CD4-positive, alpha-beta T cell treated with Interleukin-2 at 100 ng/mL for 4 hours (primary cell): ENCODE data around the gene IGIP.
"Not testable (repeated sequence)": the region's sequence is repeated elsewhere in the genome, so short reads cannot be mapped to it uniquely, and the experiment has no call there.

Experiments
- DNase-seq: peaks from one replicate; pipeline ENCODE4 v3.0.0-alpha.2; 2020; ENCODE audit warnings: low spot score

Gene IGIP

DNA sequence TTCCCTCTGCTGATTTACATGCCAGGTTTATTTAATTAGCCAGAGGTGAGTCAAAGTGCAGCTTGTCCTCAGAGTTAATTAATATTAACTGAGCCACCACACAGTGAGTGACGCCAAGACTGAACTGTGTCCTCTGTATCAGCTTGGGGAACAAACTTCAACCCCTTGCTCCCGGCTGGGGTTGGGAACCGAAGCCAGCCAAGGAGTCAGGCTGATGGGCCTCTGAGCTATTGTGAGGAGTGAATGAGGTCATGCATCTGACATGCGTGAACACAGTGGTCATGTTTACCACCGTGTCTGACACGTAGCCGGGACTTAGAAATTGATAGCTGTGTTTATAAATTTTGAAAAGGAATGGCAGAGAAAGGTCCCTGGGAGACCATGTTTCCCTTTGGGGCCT, 17.1 kb downstream of the IGIP start:
- DNase-seq, result no peak

DNA sequence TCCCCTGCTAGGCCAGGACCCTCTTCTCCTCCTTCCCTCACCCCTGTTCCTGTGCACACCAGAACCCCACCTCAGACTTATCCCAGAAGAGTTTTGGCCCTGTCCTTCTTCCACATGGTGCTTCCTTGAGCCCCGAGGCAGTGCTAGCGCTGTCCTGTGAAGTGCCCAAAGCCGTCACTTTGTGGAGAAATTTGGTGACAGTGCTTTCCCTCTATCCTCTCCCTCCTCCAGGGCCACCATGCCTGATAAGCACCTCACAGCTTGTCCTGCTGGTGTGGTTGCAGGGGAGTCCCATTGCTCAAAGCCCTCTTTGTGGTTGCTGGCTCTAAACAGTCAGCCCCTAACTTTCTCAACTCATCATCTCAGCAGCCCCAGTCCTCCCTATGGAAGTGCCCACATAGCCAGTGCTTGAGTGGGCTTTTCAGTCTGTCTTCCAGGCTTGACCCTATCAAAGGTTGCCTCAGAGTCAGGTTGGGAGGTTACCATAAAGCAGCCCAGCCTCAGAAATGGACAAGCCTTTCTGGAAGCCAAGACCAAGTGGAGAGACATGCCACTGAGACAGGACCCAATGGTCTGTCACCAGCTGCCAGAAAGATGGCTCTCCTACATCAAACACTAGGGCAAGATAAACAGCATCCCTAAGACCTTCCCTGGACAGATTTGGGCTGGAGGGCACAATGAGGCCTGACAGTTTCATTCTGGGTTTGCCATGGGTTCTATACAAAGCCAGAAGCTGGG, 18.0 kb downstream of the IGIP start:
- no peak for DNase-seq

DNA sequence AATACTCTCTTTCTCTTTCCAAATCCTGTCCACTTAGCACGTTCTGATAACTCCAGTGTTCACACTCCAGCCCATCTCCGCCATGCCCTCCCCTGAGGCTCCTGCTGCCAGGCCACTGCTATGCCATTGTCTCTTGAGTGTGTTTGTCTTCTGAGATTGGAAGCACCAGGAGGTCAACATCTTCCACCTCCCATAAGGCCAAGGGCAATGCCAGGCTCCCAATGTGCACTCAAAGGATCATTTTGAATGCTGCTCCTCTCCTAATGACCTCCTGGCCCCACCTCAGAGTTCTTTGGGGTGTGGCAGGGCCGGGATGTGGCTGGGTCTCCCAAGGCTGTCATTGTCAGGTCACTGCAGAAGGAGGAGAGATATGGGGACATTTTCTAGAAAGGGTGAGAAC, 19.5 kb downstream of the IGIP start:
- DNase-seq, result no peak

DNA sequence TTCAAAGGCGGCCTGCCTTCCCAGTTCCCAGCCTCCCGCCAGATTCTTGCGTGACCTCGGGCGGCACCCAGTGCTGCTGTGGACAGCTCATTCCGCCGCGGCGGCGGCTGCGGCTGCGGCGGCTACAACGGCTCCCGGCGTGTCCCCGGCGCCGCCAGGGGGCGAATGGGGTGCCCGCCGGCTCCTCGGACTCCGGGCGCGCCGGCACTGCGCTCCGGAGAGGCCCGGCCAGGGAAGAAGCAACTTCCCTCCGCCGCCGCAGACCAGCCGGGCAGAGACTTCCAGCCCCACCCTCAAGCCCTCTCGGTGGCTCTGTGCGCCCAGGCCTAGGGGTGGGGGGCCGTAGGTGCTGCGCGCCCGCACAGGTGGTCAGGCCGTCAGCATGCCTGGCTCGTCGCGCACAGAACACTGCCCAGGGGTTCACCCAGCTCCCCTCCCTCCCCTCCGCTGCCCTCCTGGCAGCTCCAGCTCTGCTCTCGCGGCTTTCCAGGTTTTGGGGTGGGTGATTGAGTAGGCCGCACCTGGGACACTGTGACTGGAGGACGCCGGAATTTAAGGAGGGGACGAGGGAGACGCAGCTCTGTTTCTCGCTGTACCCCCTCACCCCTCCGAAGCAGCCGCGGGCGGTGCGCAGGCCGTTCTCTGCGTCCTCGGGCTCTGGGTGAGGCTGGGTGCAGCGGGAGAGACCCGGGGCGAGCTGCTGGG, 20.2 kb downstream of the IGIP start:
- DNase-seq, result peak; percentile 48

DNA sequence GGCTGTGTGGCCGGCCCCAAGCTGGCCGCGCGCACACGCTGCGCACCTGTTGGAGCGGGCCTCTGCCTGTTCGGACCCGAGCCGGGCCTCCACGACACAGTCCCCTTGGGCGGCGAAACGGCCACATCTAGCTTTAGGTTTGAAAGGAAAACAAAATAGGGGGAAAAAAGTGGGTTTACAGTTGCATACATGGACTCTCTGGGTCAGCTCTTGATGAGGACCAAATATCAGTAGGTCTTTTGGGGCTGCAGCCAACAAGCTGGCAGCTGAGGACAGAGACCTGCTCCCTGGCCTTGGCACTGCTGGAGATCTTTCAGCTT, 20.7 kb downstream of the IGIP start:
- DNase-seq, result no peak

DNA sequence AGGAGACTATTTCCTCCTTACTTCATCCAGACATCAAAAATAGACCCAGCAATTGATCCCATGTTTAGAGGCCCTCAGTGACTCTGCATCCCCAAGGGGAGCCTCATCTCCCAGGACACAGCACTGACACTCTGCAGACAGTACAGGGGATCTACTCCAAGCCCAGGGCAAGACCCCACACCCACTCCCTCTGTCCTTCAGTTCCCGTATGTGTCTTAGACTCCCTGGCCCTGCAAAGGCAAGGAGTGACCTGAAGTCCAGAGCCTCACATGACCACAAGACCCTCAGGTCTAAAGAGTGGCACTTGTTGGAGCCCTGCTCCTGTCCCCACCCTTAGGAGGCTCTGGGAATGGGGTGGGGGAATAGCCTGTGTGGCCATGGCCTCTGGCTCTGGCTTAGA, 21.7 kb downstream of the IGIP start:
- DNase-seq, result no peak

DNA sequence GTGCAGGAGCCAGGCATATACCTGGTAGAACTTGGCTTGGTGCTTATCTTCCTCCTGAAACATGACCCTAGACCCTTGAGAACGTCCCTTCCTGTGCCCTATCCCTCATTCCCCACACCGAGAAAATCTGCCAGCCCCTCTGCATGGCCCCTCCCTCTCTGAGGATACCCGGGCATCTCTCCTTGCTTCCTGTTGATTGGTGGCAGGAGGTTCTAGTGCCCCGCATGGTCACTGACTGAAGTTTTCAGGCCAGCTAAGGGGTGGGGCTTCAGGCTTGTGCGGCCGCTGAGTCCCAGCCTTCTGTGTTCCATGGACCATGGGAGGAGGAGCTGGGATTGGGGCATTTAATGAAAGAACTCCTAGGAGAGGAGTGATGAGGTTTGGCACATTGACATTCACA, 22.8 kb downstream of the IGIP start:
- DNase-seq, result no peak

DNA sequence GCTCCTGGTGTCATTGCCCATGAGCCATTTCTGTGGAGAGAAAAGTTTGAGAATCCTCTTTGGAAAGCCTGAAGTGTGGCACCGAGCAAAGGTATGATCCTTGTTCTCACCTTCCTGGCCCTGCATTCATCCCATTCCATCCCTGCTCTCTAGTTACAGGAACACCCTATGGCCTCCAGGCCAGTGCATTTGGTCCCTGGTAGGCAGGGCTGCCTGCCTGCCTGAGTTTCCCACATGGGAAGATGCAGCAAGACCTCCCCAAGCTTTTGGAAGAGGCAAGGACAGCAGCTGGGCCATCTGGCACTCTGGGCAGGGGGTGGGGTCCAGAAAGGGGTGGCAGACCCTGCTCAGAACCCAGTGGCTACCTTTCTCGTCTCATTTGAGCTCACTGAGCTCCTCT, 24.5 kb downstream of the IGIP start:
- no peak for DNase-seq

DNA sequence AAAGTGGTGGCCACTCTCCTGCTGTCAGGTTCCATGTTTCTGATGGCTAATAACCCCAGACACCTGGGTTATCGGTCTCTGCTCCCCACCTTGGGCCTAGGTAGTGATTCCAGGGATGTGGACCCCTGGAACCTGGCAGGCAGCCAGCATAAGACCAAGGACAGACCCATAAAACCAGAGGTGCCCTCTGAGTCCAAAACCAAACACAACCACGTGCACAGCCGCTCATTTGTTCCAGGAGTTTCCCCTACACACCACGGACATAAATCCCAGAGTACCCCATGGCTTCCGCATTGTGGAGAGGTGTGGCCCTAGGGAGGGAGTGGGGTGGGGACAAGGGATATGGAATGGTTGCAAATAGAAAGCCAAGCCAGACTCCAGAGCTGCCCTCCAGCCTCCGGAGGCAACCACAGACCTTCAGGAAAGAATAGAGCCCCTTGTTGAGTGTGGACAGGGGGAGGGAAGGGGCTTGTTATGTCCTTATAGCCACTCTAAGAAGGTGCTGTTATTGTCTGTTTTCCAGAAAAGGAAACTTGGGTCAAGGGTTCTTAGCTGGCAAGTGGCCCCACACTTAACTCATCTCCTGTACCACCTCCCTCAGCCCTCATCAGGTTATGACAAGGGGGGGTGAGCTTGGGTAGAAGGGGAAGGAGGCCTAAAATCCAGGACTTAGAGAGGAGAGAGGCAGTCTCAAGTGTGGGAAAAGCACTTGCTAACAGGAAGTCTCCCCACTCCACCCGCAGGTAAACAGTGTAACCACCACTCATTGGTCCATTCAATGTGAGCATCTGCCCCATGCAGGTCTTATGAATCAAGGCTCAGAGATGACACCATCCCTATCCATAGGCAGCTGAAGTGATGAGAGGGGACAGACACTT, 25.6 kb downstream of the IGIP start:
- DNase-seq, result no peak

DNA sequence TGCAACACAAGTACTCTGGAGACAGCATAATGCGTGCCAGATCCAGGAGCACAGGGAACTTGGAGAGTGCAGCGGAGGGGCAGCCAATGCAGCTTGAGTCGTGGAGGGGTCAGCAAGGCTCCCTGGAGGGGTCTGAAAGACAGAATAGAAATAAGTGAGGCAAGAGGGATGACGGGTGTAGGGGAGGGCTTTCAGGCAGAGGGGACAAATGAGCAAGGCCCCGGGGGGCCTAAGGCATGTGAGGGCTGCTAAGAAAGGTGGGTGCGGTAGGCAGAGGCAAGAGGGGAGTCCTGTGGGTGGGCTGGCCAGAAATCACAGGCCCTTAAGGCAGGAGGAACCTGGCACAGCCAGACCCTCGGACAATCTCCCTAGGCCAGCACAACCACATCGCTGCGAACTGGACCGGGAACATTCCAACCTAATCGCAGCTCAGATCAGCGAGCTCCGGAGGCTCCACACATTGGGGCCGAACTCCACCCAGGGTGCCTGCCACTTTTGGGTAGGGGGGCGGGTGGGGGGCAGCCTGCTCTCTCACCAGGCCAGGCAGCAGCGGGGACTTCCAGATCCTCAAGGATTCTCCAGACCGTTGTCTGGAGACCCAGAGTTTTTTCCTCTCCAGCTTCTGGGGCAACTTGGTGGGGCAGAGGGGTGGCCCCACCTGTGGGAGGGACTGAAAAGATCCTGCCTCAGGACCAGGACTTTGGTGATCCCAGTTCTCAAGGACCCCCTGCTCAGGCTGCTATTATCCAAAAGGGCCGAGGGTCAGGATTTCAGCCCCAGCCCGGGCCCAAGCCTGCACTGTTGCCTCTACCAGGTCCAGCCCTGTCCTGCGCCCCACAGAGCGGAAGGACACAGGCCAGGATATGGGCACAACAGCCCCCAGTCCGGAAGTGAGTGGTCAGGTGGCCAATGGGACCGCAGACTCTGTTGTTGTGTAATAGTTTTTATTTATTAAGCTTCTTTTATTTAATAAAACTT, 26.6 kb downstream of the IGIP start:
- DNase-seq, result no peak

DNA sequence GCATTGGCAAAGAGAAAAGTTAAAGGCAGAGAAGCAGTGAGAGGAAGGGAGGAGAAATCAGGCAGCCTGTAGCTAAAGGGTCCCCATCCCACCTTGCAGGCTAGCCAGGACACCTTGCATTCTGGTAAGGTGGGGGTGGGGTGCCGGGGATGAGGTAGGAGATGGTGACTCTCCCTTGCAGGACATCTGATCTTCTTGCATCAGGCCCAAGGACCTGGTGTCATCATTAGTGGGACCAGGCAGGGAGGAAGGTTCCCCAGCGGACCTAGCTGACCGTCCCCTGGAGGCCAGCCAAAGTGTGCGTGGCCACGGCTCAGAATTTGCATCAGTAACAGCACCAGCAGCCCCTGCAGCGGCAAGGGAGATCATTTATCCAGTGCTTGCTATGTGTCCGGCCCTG, 27.5 kb downstream of the IGIP start:
- DNase-seq, result no peak

DNA sequence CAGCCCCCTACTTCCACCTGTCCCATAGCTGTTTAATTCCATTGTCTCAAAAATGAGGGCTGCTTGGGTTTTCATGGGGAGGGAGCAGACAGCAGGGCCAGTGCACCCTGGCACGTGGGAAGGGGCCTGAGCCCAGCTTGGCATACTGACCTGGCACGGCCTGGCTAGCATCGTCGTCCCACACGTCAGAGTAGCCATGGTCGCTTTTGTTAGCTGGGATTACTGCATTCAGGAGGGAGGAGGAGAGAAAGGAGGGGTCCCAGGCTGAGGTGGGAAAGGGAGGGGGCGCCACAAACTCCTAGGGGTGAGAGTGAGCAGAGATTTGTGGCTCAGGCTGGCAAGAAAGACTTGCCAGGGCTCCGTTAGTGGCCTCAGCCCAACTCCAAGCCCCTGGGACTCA, 28.2 kb downstream of the IGIP start:
- DNase-seq, result no peak

DNA sequence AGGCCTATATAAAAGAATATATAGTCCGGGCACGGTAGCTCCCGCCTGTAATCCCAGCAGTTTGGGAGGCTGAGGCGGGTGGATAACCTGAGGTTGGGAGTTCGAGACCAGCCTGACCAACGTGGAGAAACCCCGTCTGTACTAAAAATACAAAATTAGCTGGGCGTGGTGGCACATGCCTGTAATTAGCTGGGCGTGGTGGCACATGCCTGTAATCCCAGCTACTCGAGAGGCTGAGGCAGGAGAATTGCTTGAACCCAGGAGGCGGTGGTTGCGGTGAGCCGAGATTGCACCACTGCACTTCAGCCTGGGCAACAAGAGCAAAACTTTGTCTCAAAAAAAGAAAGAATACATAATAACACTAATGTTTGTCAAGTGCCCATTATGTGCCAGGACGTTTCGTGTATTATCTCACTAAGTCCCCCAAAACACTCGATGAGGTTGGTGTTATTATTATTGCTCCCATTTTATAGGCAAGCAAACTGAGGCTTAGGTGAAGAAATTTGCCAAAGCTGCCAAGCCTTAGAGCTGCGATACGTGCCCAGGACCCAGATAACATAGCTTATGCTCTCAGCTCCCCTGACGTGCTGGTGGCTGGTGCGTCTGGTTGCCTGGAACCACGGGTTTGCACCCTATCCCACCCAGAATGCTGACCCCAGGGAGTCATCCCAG, 29.1 kb downstream of the IGIP start:
- not testable (repeated sequence) for DNase-seq

DNA sequence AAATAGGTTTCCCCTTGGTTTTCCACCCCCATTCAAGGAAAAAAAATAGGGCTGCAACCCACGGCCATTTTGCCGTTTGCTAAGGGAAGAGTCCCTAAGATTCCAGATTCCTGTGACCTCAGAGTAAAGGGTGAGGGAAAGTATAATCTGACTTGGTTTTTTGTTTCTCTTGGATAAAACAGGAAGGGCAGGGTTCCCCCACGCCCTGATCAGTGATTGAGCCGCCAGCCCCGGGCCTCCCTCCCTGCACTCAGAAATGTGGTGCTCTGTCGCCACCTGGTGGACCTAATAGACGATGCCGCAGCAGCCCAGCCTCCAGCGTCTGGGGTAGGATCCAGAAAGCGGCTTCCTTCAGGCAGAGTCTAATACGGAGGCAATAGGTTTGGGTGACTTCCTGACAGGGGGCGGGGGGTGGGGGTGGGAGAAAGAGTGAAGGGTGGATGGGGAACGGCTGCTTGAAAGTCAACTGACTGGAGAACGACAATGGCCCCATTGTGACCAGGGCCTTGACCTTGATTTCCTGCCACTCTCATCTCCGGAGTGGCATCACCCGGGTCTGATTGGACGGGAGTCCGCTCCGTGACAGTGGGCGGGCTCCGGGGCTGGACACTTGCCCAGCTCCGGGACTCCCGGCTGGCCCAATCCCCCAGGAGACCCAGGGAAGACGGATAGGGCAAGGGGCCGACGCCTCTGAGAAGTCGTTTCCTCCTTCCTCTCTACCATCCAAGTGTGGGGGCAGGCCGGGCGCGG, 31.5 kb downstream of the IGIP start:
- peak; percentile 88 for DNase-seq

DNA sequence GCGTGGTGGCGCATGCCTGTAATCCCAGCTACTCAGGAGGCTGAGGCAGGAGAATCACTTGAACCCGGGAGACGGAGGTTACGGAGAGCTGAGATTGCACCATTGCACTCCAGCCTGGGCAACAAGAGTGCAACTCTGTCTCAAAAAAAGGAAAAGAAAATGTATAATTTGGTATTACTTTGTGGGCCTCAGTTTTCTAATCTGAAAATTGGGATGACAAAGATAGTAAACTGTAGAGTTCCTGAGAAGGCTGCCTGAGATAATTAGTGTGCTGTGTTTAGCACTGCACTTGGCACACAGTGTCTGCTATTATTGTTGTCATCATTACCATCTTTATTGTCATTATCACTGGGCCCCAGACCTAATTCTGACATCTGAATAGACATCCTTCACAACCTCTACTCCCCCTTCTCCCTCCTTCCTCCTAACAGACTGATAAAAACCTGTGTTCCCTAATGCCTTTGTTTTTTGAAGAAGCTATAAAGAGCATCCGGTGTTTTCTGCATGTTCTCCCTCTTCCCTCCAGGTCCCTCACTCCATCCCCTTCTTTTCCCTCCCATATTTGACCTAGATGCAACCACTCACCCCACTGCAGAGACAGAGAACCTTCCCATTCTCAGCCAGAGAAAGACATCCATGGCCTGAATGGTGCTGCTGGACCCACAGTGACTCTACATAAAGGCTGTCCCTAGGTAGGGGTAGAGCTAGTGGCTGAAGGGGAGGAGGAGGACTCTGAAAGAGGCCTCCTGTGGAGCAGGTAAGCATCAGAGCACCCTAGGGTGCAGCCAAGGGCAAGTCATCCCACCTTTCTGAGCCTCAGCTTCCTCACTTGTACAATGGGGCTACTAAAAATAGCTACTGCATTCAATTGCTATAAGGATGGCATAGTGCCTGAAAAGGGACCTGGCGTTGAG, 33.5 kb downstream of the IGIP start:
- no peak for DNase-seq

DNA sequence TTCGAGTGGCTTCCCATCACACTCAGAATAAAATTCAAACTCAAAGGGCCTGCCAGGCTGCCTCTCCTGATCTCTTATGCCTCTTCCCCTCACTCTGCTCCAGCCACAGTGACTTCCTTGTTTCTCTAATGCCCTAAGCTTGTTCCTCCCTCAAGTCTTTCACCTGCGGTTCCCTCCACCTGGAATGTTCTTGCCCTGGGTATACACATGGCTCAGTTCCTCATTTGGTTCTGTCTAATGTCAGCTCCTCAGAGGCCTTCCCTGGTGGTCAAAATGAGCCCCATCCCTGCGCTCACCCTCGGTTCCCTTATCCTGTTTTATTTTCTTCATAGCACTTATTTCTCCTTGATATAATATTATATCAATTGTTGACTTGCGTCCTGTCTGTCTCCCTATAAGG, 36.5 kb downstream of the IGIP start:
- DNase-seq, result no peak

DNA sequence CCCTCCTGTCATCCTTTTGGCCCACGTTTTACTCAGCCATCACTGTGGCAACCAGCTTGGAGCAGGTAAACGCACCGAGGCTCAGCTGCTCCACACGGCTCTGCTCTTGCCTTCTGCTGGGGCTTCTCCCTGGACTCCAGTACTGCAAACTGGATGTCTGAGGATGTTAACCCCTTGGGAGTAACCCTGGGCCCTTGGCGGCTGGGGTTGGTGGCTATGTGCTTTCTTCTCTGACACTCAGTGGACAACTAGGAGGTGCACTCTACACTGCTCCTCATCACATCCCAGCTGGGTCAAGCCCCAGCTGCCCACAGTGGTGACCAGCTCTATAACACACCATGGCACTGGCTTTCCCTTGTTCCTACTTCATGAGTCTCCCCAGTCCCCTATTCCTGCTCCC, 37.0 kb downstream of the IGIP start:
- DNase-seq, result no peak

DNA sequence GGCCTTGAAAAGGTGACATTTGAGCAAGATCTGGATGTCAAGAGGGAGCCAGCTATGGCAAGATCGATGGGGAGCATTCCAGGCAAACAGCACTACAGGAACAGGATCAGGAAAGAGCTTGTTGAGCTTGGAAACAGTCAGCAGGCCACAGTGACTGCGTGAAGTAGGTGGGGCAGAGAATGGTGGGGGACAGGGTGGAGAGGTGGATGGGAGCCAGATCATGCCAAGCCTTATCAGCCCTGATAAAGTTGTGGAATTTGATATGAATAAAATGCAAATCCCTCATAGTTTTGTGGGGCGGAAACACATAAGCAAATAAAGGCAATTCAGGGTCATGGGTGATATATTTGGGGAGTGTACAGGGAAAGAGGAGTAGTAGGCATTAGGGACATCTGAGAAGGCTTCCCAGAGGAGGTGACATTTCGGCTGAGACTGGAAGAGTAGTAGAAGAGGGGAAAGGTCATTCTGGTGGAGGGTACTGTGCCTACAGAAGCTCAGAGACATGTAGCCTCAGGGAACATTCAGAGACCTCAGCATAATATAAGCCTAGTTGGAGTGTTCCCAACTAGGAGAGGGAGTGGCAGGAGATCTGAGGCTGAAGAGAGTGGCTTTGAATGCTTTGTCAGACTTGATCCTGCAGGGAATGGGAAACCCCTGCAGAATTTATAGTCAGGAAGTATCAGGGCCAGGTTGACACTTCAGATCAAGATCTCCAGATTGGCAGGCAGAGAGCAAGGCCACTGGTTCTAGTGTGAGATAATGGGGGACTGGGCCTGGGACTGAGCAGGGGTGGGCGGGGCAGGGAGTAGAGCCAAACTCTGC, 39.6 kb downstream of the IGIP start:
- DNase-seq, result no peak

DNA sequence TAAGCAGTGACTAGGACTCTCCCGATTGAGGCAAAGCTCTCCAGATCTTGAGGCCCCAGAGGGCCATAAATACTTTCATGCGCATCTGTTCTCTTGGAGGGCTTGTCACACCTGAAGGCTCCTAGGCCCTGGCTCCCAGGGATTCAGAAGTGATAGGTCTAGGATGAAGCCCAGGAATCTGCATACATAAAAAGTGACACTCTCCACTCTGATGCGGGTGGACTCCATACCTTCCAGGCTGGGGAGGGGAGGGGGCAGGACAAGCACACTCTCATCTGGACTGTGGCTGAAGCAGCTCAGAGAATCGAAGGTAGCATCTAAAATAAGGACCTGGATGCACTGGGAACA, 40.2 kb downstream of the IGIP start:
- no peak for DNase-seq
